Activated naive CD4-positive, alpha-beta T cell treated with anti-CD3 and anti-CD28 coated beads, Interleukin-2, amount 50 U/mL, for 16 hours (primary cell): ENCODE data around the gene LY6G6F.
"Not testable (repeated sequence)": the region's sequence is repeated elsewhere in the genome, so short reads cannot be mapped to it uniquely, and the experiment has no call there.

ENCODE experiments used
- DNase-seq: peaks from one replicate; pipeline ENCODE4 v3.0.0-alpha.2; 2020

Gene LY6G6F

GRCh38 chr6:31705931-31706330, 735 bp upstream of the LY6G6F start:
- no peak for DNase-seq

DNA sequence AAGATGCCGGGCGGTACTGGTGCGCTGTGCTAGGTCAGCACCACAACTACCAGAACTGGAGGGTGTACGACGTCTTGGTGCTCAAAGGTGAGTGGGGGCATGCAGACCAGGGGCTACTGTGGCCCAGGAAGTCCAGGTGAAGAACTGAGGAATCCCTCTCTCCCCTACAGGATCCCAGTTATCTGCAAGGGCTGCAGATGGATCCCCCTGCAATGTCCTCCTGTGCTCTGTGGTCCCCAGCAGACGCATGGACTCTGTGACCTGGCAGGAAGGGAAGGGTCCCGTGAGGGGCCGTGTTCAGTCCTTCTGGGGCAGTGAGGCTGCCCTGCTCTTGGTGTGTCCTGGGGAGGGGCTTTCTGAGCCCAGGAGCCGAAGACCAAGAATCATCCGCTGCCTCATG, 1.0 kb downstream of the LY6G6F start:
- no peak for DNase-seq

GRCh38 chr6:31708224-31708623, 1.6 kb downstream of the LY6G6F start:
- no peak for DNase-seq

DNA sequence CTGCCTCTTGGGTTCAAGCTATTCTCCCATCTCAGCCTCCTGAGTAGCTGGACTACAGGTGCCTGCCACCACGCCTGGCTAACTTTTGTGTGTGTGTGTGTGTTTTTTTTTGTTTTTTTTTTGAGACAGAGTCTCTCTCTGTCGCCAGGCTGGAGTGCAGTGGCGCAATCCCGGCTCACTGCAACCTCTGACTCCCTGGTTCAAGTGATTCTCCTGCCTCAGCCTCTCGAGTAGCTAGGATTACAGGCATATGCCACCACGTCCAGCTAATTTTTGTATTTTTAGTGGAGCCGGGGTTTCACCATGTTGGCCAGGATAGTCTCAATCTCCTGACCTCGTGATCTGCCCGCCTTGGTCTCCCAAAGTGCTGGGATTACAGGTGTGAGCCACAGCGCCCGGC, 2.5 kb downstream of the LY6G6F start:
- not testable (repeated sequence) for DNase-seq

DNA sequence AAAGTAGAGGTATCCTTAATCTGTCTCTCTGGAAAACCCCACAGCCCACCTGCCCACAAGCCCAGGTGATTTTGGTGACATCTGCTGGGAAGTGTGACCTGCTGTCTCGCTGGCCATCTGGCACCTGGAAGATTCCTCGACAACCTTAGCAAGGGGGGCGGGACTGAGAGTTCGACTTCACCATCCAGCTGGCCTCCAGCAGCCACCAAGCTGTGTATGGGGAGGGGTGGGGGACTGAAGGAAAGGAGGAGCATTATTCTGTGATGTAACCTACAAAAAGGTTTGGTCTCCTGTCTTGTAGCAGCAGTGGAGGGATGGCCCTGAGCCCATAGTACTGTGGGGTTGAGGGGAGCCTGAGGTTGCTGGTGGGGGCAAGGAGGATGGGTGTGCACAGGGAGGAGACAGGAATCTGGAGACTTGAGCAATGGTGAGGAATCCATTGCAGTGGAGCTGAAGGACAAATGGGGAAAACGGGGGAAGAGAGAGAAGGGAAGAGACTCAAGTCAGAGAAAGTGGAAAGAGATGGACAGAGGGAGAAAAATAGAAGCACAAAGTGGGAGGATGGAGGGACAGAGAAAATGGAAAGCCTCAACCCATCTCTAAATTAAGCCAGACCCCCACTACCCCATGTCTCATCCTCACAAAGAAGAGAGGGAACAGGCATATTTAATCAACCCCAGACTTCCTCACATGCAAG, 4.0 kb downstream of the LY6G6F start:
- DNase-seq = no peak

GRCh38 chr6:31711233-31711632, 4.6 kb downstream of the LY6G6F start:
- DNase-seq = no peak

- no peak for DNase-seq
Measured at GRCh38 chr6:31712296-31712695, 5.6 kb downstream of the LY6G6F start.

- no peak for DNase-seq
Measured at GRCh38 chr6:31713465-31713864, 6.8 kb downstream of the LY6G6F start.

GRCh38 chr6:31713991-31714684, 7.5 kb downstream of the LY6G6F start:
- no peak for DNase-seq

GRCh38 chr6:31715022-31715958, 8.6 kb downstream of the LY6G6F start, which contains the start of gene LY6G6D:
Gene LY6G6D, plus strand, starts transcription at chr6:31715348. Its CDS starts 8 bp downstream, at chr6:31715356.
- no peak for DNase-seq

DNA sequence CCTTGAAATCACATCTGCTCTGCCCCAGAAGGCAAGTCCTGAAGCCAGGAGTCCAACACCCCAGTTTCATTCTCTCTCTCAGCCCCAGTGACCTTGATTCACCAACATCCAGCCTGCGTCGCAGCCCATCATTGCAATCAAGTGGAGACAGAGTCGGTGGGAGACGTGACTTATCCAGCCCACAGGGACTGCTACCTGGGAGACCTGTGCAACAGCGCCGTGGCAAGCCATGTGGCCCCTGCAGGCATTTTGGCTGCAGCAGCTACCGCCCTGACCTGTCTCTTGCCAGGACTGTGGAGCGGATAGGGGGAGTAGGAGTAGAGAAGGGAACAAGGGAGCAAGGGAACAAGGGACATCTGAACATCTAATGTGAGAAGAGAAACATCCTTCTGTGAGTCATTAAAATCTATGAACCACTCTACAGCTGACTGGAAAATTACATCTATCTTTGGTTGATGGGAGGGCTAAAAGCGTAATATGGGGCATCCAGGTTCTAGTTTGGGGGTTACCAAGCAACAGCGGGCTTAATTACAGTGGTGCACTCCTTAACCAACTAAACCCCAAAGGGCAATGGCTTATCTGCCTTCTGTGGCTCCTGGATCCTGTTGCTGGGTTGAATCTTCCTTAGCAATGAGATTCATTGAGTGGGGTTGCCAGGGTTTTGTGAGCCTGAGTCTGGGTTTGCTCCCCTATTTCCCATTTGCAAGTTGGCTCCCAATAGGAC, 11.0 kb downstream of the LY6G6F start:
- no peak for DNase-seq

GRCh38 chr6:31718265-31718664, 11.6 kb downstream of the LY6G6F start:
- no peak for DNase-seq

DNA sequence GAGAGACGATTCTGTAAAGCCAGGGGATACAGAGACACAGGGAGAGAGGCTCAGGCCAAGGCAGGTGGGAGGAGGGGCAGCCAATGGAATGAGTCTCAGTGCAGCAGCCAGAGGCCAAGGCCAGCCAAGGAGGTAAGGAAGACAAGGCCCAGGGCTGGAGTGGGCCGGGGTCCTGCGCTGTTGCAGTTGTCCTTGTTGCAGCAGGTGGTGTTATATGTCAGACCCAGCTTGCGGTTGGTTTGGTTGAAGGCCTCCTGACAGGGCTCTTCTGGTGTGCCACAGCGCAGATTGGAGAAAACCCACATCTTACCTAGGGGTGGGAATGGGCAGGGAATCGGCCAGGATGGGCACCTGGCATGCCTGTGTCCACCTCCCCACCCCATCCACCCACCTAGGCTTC, 12.3 kb downstream of the LY6G6F start:
- DNase-seq = no peak

DNA sequence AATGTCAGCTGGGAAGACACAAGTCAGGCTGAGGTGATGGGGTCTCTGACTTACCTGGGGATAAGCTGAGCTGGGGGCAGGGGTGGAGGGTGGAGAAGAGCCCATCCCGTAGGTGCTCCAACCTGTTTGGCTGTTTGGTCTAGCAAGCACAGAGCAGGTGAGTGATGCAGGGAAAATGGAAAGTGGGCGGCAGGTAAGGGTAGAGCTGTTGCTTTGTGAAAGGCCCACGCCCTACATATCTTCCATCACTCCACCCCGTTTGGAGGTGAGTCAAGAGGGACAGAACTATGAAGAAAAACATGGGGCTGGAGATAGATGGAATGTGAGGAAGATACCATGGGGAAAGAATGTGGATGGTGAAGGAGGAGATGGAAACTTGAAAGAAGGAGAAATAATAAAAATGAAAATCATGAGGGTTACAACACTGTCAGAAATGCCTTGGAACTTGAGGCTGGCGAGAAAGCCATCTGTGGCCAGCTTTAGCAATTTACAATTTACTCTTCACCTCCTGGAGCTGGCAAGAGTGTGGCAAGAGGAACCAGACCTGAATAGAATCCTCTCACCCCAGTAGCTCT, 13.6 kb downstream of the LY6G6F start:
- no peak for DNase-seq

GRCh38 chr6:31721351-31722020, 14.8 kb downstream of the LY6G6F start, which contains the start of gene LY6G6C:
Gene LY6G6C, minus strand, starts transcription at chr6:31721746. Its CDS starts 67 bp downstream, at chr6:31721679.
- DNase-seq = no peak

DNA sequence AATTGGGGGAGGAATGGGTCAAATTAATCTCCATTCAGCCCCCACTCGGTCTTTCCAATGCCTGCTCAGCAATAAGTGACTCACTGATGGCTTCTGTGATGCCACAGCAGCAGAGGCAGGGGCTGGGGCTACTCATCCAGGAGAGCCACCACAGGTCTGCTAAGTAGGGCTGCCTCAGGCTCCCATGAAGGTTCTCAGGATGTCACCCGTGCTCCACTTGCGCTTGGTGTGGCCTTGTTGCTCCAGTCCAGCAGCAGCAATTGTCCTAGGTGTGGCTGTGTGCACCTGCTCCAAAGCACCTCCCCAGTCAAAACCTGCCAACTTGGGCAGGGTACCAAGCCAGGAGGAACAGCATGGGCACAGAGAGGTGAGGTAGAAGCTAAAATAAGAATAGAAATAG, 15.5 kb downstream of the LY6G6F start:
- no peak for DNase-seq

- DNase-seq = no peak
Measured at GRCh38 chr6:31723245-31723979, 16.7 kb downstream of the LY6G6F start, which contains the start of gene MPIG6B. Gene MPIG6B, plus strand, starts transcription at chr6:31723373. Its CDS starts 11 bp downstream, at chr6:31723384.

GRCh38 chr6:31723980-31724691, 17.5 kb downstream of the LY6G6F start:
- no peak for DNase-seq

DNA sequence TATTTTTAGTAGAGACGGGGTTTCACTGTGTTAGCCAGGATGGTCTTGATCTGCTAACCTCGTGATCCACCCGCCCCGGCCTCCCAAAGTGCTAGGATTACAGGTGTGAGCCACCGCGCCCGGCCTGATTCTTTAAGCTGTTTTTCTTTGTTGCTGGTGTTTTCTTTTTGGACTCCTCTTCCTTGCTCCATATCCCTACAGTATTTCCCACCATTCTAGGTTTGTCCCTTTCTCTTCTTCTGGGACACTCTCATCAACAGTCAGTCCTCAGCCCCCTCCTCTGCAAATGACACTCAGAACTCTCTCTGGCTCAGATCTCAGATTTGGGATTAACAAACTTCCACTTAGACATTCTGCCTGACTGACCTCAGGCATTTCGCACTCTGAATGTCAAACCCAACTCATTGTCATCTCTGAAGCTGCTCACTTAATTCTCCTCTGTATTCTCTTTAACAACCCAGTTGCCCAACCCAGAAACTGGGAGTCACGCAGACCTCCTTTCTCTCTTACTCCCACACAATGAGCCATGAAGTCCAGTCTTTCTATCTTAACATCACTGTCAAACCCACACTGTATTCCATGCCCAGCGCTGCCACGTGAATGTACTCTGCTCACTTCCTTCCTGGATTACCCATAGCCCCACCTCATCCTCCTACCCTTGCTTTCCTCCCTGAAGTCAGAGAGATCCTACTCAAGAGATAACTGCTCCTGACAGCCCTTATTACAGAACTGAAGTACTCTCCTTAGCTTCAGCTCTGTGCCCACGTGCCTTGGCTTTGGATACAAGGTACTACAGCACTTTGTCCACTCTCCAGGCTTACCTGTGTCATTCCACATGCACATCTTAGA, 19.1 kb downstream of the LY6G6F start:
- DNase-seq = no peak
